Measurements from ENCODE around the gene WDR88. TPM values are rescaled to one million over a fixed set of nuclear protein-coding genes. Genes with fewer than 3 reads are reported as not detected.
"Not testable (repeated sequence)": the region's sequence is repeated elsewhere in the genome, so short reads cannot be mapped to it uniquely, and the experiment has no call there.

WDR88 gene
- total RNA-seq, 2 experiments from 2014 or later = 0.27 TPM; not detected in 1

DNA sequence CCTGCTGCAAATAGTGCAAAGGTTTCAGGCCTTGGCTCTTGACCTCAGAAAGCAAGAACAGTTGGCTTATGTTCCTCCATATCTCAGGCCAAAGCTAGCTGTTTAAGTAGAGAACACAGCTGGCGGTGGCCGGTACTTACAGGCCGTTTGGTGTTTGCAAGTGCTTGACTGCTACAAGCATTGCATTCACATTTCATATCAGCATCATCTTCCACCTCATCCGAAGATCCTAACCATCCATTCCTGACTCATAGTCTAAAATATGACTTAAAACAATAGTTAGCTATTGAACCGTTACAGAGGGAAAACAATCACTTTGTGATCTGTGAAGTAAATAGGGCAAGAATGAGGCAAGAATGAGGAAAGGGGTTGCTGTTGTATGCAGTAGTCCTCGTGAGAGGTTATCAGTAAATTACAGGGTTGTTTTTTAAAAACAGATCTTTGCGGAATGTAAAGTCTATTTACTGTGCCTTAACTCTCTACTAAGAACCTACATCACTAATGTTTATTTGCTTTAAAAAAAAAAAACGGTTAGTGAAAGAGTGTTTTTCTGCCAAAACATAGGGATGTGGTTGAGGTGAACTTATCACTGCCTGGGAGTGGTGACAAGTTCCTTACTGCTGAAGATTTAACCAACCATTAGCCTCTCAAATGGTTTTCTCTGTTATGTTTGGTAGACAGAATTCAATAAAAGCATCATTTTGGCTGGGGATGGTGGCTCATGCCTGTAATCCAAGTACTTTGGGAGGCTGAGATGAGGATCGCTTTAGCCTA, 21.6 kb upstream of the WDR88 start:
- CTCF ChIA-PET = no interaction called here
- Mint-ChIP-seq H3K9me3 (no peaks in the 10 kb centered on the region), H3K4me1 (no peaks in the 10 kb centered on the region), H3K36me3 (ENCODE audit: low read depth) (peaks cover 40% of the 10 kb centered on the region), H3K4me3 (no peak overlapping the region), H3K27me3 (no peaks in the 10 kb centered on the region), H3K27ac (no peak overlapping the region)
- POLR2A ChIA-PET = interaction anchor here (0.6 kb wide), 1 partner anchor 43 kb away, joined by 3 read pairs; no protein-coding TSS in a partner anchor
- DNase-seq = no peak

DNA sequence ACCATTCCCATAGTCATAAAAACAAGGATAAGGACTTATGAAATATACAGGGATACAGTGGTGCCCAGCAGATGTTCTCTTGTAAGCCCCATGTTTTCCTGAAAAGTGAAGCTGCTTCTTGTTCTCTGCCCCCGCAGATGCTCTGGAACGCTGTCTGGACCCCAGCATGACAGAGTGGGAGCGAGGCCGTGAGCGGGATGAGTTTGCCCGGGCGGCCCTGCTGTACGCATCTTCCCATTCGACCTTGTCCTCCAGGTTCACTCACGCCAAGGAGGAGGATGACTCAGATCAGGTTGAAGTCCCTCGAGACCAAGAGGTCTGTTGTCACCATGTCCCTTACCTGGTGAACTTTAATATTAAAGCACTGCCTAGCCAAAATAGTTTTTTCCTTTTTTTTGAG, 20.3 kb upstream of the WDR88 start:
- no peaks in the 10 kb centered on the region for H3K27me3 Mint-ChIP-seq
- no peak overlapping the region for H3K27ac Mint-ChIP-seq
- CTCF ChIA-PET = no interaction called here
- H3K9me3 Mint-ChIP-seq = no peaks in the 10 kb centered on the region
- no peak overlapping the region for H3K4me3 Mint-ChIP-seq
- POLR2A ChIA-PET = no interaction called here
- no peaks in the 10 kb centered on the region for H3K4me1 Mint-ChIP-seq
- DNase-seq = no peak
- H3K36me3 Mint-ChIP-seq (ENCODE audit: low read depth) = peaks cover 45% of the 10 kb centered on the region

DNA sequence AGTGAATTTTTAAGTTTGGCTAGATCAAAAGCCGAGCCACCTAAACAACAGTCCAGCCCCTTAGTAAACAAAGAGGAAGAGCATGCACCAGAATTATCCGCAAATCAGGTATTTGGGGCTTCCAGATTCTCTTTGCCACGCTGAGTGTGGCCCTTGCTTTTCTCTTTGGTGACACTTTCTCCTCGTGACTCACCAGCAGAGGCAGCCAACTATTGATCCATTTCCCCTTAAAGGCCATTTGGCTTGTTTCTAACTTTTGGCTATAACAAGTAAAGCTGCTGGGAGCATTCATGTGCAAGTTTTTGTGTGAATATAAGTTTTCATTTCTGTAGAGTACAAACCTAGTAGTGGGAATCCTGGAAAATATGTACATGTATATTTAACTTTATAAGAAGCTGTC, 17.6 kb upstream of the WDR88 start:
- H3K4me3 Mint-ChIP-seq = no peak overlapping the region
- no peaks in the 10 kb centered on the region for H3K9me3 Mint-ChIP-seq
- H3K27ac Mint-ChIP-seq = no peak overlapping the region
- no peaks in the 10 kb centered on the region for H3K4me1 Mint-ChIP-seq
- ChIA-PET POLR2A (no interaction called here), CTCF (no interaction called here)
- no peak for DNase-seq
- peaks cover 48% of the 10 kb centered on the region for H3K36me3 Mint-ChIP-seq (ENCODE audit: low read depth)
- no peaks in the 10 kb centered on the region for H3K27me3 Mint-ChIP-seq

DNA sequence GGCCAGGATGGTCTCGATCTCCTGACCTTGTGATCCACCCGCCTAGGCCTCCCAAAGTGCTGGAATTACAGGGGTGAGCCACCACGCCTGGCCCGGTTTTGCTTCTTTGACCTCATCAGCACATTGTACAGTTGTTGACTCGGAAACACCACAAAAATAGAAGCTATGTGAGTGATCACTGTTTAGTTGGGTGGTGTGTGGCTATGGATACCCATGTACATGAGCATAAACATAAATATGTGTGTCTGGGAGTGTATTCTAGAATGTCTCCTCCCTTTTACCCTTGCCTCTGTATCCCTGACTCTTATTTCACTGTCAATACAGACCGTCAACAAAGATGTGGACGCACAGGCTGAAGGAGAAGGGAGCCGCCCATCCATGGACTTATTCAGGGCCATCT, 14.4 kb upstream of the WDR88 start:
- Mint-ChIP-seq H3K36me3 (ENCODE audit: low read depth) (peaks cover 35% of the 10 kb centered on the region), H3K27ac (no peak overlapping the region), H3K4me1 (no peaks in the 10 kb centered on the region), H3K27me3 (no peaks in the 10 kb centered on the region), H3K9me3 (no peaks in the 10 kb centered on the region), H3K4me3 (no peak overlapping the region)
- POLR2A ChIA-PET = no interaction called here
- DNase-seq = no peak
- CTCF ChIA-PET = no interaction called here

DNA sequence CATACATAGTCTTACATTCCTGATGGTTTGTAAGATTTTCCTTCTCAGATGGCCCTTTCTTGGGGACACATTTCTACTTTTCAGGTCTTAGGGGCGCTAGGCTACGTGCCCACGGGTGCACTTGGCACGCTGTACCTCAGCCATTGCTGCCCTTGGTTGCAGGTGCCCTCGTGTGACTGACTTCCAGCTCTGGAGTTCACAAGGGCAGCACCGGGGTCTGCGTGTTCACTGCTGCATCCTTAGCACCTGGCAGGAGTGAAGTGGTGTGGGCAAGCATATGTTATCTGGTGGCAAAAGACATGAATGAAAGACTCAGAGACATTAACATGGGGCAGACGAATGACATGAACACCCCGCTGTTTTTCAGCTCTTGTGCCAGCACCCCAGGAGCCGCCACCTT, 13.3 kb upstream of the WDR88 start:
- Mint-ChIP-seq H3K36me3 (ENCODE audit: low read depth) (peaks cover 32% of the 10 kb centered on the region), H3K27ac (no peak overlapping the region), H3K27me3 (no peaks in the 10 kb centered on the region), H3K9me3 (no peaks in the 10 kb centered on the region), H3K4me1 (no peaks in the 10 kb centered on the region), H3K4me3 (no peak overlapping the region)
- ChIA-PET CTCF (interaction anchor here (0.6 to 1.4 kb wide), 4 partner anchors 10 to 469 kb away, joined by 3 to 7 read pairs (median 3); partner anchors contain the start of genes CEP89 and FAAP24), POLR2A (no interaction called here)
- DNase-seq = no peak

DNA sequence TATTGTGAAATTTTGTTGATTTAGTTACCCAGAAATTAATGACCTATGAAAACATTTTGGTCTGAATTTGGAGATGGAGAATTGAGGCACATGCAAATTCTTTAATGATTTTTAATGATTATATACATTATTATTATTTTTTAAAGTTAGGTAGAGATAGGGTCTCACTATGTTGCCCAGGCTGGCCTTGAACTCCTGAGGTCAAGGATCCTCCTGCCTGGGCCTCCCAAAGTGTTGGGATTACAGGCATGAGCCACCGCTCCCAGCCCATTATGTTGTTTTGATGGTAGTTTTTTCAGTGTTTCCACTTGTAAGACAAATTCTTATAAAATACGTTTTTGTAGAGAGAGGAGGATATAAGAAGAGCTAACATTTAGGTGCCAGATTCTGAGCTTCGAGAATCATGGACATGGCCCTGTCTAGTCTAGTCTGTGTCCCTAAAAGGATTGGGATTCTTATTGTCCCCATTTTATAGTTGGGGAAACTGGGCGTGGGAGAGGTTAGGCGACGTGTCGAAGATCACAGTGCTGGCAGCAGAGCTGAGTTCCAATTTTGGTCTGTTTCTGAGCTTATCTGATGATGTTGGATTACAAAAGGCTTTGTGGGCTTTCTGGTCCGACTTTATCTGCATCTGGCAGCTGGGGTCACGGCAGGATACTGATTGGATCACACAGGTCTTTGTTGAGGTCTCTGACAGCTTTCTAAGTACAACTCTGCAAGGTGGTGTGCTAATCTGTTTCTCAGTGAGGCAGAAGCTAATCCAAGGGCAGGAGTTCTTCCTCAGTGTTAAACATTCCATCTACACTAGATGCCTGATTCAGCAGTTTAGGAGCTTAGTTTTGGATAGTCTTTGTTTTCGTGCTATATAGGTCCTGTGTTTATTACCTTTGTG, 7.5 kb upstream of the WDR88 start:
- DNase-seq = no peak
- POLR2A ChIA-PET = interaction anchor here (0.6 kb wide), 1 partner anchor 275 kb away, joined by 3 read pairs; no protein-coding TSS in a partner anchor
- no peaks in the 10 kb centered on the region for H3K27me3 Mint-ChIP-seq
- no peak overlapping the region for H3K4me3 Mint-ChIP-seq
- CTCF ChIA-PET = interaction anchor here (0.6 to 1.9 kb wide), 4 partner anchors 20 to 574 kb away, joined by 3 to 10 read pairs (median 6); no protein-coding TSS in a partner anchor
- peaks cover 28% of the 10 kb centered on the region for H3K36me3 Mint-ChIP-seq (ENCODE audit: low read depth)
- no peaks in the 10 kb centered on the region for H3K9me3 Mint-ChIP-seq
- H3K4me1 Mint-ChIP-seq = peaks cover 12% of the 10 kb centered on the region
- no peak overlapping the region for H3K27ac Mint-ChIP-seq

DNA sequence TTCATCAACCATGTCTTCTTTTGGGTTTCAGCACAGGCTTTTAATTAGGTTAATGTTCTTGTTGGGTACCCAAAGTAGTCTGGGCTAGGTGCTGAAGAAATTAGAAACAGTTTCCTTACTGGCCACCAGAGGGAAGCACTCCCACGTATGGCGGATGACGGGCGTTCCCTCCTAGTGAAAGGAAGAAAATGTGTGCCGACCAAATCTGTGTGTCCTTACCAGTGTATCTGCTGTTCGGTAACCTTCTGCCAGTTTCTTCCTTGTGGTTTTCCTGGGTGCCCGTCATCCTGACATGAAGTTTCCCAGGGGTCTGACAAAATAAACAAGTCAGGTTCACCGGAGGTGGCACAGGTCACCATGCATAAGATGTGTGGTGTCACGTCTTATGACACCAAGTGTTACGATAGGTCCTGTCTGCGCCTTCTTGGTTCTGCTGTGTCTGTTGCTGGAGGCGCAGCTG, 6.0 kb upstream of the WDR88 start:
- CTCF ChIA-PET = interaction anchor here (1.6 to 1.9 kb wide), 3 partner anchors 51 to 59 kb away, joined by 4 to 10 read pairs (median 8); no protein-coding TSS in a partner anchor
- DNase-seq = peak; percentile 70
- POLR2A ChIA-PET = no interaction called here
- no peak overlapping the region for H3K27ac Mint-ChIP-seq
- H3K4me3 Mint-ChIP-seq = no peak overlapping the region
- peaks cover 12% of the 10 kb centered on the region for H3K4me1 Mint-ChIP-seq
- H3K36me3 Mint-ChIP-seq (ENCODE audit: low read depth) = peaks cover 33% of the 10 kb centered on the region
- H3K27me3 Mint-ChIP-seq = no peaks in the 10 kb centered on the region
- H3K9me3 Mint-ChIP-seq = no peaks in the 10 kb centered on the region

DNA sequence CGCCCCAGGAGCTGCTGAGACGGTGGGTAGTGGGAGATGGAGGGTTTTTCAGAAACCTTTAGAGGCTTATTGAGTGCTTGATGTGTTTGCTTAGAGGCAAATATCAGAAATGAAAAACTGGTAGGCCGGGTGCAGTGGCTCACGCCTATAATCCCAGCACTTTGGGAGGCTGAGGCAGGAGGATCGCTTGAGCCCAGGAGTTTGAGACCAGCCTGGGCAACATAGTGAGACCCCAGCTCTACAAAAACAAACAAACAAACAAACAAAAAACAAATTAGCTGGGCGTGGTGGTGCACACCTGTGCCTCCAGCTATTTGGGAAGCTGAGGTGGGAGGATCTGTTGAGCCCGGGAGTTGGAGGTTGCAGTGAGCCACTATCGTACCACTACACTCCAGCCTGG, 5.2 kb upstream of the WDR88 start:
- DNase-seq, H3K27me3 Mint-ChIP-seq, POLR2A ChIA-PET, H3K4me3 Mint-ChIP-seq, H3K9me3 Mint-ChIP-seq: not testable (repeated sequence)
- CTCF ChIA-PET = interaction anchor here (0.7 to 1.6 kb wide), 2 partner anchors 50 to 133 kb away, joined by 3 to 4 read pairs; no protein-coding TSS in a partner anchor
- H3K4me1 Mint-ChIP-seq = peaks cover 12% of the 10 kb centered on the region
- peak overlapping the region; percentile 60 for H3K27ac Mint-ChIP-seq
- peaks cover 31% of the 10 kb centered on the region for H3K36me3 Mint-ChIP-seq (ENCODE audit: low read depth)

DNA sequence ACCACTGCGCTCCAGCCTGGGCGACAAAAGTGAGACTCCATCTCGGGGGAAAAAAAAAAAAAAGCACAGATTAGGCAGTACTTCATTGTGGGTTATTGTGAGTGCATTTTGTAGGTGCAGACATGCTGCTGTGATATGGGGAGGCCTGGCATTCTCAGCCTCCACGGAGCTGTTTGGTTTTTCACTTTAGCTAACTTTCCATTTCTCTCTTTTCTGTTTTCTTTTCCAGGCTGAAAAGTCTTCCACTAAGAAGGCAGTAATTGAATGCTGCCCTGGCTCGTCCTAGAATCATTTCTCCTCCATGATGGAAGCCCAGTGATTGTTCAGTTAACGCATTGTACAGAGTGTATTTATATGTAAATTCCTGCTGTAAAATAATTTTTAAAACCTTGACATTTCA, 2.0 kb upstream of the WDR88 start:
- no peaks in the 10 kb centered on the region for H3K27me3 Mint-ChIP-seq
- DNase-seq = no peak
- H3K27ac Mint-ChIP-seq = no peak overlapping the region
- POLR2A ChIA-PET = no interaction called here
- H3K4me1 Mint-ChIP-seq = peaks cover 11% of the 10 kb centered on the region
- no peak overlapping the region for H3K4me3 Mint-ChIP-seq
- no peaks in the 10 kb centered on the region for H3K9me3 Mint-ChIP-seq
- H3K36me3 Mint-ChIP-seq (ENCODE audit: low read depth) = peaks cover 26% of the 10 kb centered on the region
- CTCF ChIA-PET = no interaction called here

DNA sequence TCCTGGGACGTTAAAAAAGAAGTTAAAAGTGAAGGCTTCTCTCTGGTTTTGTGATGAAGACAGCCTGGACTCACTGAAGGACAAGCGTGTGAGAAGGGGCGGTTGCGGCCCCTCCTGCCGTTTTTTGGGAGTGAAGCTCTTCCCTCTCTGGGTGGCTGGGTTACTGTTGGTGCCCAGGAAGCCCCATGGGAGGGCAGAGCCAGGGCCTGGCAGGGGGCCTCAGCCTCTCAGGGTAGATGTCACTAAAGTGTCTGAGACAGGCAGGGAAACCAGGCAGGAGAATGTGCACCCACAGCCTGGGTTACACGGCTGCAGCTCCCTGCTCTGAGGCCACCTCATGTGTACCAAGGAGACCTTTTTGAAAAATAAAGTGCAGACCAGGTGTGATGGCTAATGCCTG, 1.5 kb upstream of the WDR88 start:
- Mint-ChIP-seq H3K36me3 (ENCODE audit: low read depth) (peaks cover 24% of the 10 kb centered on the region), H3K9me3 (no peaks in the 10 kb centered on the region), H3K4me3 (no peak overlapping the region), H3K4me1 (peaks cover 14% of the 10 kb centered on the region), H3K27ac (no peak overlapping the region), H3K27me3 (no peaks in the 10 kb centered on the region)
- DNase-seq = no peak
- POLR2A ChIA-PET = no interaction called here
- CTCF ChIA-PET = interaction anchor here (0.9 kb wide), 1 partner anchor 30 kb away, joined by 3 read pairs; no protein-coding TSS in a partner anchor

DNA sequence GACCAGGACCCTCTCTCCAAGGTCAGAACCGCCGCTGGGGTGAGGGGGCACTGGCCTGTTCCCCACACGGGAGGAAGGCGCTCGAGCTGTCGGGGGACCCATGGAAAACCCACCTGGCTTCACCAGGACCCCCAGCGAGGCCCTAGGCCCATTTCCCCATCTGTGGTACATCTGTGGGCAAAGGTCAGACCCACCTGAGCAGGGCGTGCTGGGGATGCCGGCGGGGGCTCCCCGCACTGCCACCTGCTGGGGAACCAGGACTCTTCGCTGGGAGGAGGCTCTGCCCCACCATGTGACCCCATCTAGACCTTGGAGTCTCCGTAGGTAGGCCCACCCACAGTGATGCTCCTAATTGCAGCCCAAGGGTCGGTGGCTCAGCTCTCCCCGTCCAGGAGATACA, 511 bp downstream of the WDR88 start:
- peaks cover 8% of the 10 kb centered on the region for H3K4me1 Mint-ChIP-seq
- CTCF ChIA-PET = no interaction called here
- POLR2A ChIA-PET = no interaction called here
- H3K36me3 Mint-ChIP-seq (ENCODE audit: low read depth) = peaks cover 15% of the 10 kb centered on the region
- H3K27me3 Mint-ChIP-seq = no peaks in the 10 kb centered on the region
- no peaks in the 10 kb centered on the region for H3K9me3 Mint-ChIP-seq
- no peak for DNase-seq
- no peak overlapping the region for H3K27ac Mint-ChIP-seq
- H3K4me3 Mint-ChIP-seq = no peak overlapping the region

DNA sequence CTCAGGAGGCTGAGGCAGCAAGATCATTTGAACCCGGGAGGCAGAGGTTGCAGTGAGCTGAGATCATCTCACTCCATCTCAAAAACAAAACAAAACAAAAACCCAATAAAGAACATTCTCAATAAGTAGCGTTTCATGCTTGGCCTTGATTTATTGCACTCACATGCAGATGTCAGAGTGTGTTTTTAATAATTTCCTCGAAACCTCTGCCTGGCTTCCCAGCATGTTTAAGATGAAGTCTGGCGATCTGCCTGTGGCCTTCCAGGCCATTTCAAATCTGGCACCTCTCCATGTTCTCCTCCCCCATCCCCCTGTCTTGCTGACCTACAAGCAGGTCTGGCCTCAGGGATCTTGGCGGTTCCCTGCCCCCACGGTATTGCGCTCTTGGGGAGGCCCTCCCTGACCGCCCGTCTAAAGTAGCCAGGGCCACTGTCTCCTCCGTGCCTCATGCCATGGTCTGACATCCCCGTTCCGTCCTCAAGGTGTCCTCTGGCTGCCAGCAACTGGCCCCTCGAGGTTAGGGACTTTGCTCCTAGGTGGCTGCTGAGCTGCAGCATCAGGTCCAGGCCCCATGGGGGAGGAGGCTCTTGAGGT, 1.6 kb downstream of the WDR88 start:
- CTCF ChIA-PET = interaction anchor here (1.3 kb wide), 1 partner anchor 51 kb away, joined by 3 read pairs; no protein-coding TSS in a partner anchor
- Mint-ChIP-seq H3K4me1 (peaks cover 8% of the 10 kb centered on the region), H3K27ac (no peak overlapping the region), H3K9me3 (no peaks in the 10 kb centered on the region), H3K4me3 (no peak overlapping the region), H3K36me3 (ENCODE audit: low read depth) (peaks cover 11% of the 10 kb centered on the region), H3K27me3 (no peaks in the 10 kb centered on the region)
- POLR2A ChIA-PET = no interaction called here
- no peak for DNase-seq

All from activated CD4-positive, alpha-beta T cell treated with anti-CD3 and anti-CD28 coated beads, Interleukin-2, amount 10 ng/mL, durations not matched to agents 7 days and 5 days (primary cell).